Measurements from ENCODE around the gene COA8.

Gene COA8

DNA sequence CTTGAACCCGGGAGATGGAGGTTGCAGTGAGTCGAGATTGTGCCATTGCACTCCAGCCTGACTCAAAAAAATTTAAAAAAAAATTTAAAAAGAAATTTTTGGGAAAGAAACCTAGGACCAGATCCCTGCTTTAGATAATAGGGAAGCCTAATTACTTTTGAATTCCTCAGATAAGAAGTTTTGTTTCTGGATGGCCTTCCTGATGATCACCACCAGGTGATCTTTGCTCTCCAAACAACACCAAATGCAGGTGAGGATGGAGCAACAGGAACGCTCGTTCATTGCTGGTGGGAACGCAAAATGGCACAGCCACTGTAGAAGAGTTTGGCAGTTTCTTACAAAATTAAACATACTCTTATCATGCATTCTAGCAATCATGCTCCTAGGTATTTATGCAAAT is 37.7 kb downstream of the COA8 start:
- DNase-seq: no peak
- 91% methylated on average over 5 of the region's 5 CpGs for WGBS
- Histone ChIP-seq H4K91ac (ENCODE audit: low read length) (no peak overlapping the region), H2AFZ (ENCODE audit: low read depth, low read length) (no peak overlapping the region), H2AK5ac (ENCODE audit: low read length, severe bottlenecking) (no peak overlapping the region), H2BK15ac (ENCODE audit: low read depth, poor library complexity, severe bottlenecking) (no peak overlapping the region), H4K8ac (ENCODE audit: low read length) (no peak overlapping the region), H3K9ac (ENCODE audit: low read length) (no peak overlapping the region), H3K36me3 (ENCODE audit: control insufficient read depth in 1 of 2, insufficient read depth in 2 of 2, low read depth in 1 of 2, low read length in 2 of 2) (peaks cover 0 to 5% of the 10 kb centered on the region in 2 experiments), H3K79me1 (replicated peaks; ENCODE audit: low read length, poor library complexity, severe bottlenecking) (peaks cover 9% of the 10 kb centered on the region), H2BK5ac (ENCODE audit: low read depth, low read length, poor library complexity, severe bottlenecking) (no peak overlapping the region), H2BK12ac (ENCODE audit: low read length in 2 of 2) (no peak overlapping the region), H3K9me3 (ENCODE audit: control insufficient read depth, low read length) (no peaks in the 10 kb centered on the region), H3K27me3 (ENCODE audit: control insufficient read depth in 1 of 2, insufficient read depth in 1 of 2, low read length in 2 of 2) (no peaks in the 10 kb centered on the region), H3K23ac (ENCODE audit: low read length in 2 of 2) (no peak overlapping the region), H3K27ac (ENCODE audit: low read length, poor library complexity, severe bottlenecking) (no peak overlapping the region), H3K4me1 (ENCODE audit: control insufficient read depth, insufficient read depth, low read depth, low read length) (peaks cover 13% of the 10 kb centered on the region), H3K18ac (ENCODE audit: low read depth in 1 of 2, low read length in 2 of 2) (no peak overlapping the region), H3K4ac (ENCODE audit: low read depth in 1 of 2, low read length in 2 of 2) (no peak overlapping the region), H3K4me3 (ENCODE audit: insufficient read depth in 1 of 2, low read depth in 1 of 2, low read length in 2 of 2) (no peak overlapping the region), H3K14ac (ENCODE audit: low read length in 2 of 2) (no peak overlapping the region), H3K4me2 (ENCODE audit: low read length, poor library complexity, severe bottlenecking) (no peak overlapping the region), H2BK120ac (ENCODE audit: low read depth, low read length) (no peak overlapping the region)

DNA sequence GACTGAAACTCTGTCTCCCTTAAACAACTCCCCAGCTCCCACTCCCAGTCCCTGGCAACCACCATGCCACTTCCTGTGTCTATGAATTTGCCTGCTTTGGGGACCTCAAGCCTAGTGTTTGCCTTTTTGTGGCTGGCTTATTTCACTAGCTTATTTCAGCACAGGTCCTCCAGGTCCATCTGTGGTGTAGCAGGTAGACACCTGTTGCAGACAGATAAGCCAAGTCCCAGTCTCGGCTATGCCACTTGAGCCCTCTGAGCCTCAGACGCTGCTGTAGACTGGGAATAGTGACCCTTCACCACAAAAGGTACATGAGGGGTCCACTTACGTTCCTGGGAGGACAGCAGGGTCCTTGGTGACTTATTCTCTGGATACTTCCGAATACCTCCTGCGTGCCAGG is 41.9 kb downstream of the COA8 start:
- H2BK120ac ChIP-seq (ENCODE audit: low read depth, low read length): no peak overlapping the region
- no peaks in the 10 kb centered on the region for H3K36me3 ChIP-seq (ENCODE audit: control insufficient read depth in 1 of 2, insufficient read depth in 2 of 2, low read depth in 1 of 2, low read length in 2 of 2)
- no peak overlapping the region for H3K9ac ChIP-seq (ENCODE audit: low read length)
- H4K8ac ChIP-seq (ENCODE audit: low read length): no peak overlapping the region
- no peaks in the 10 kb centered on the region for H3K9me3 ChIP-seq (ENCODE audit: control insufficient read depth, low read length)
- 98% methylated on average over 5 of the region's 5 CpGs for WGBS
- H2BK5ac ChIP-seq (ENCODE audit: low read depth, low read length, poor library complexity, severe bottlenecking): no peak overlapping the region
- H3K27me3 ChIP-seq (ENCODE audit: control insufficient read depth in 1 of 2, insufficient read depth in 1 of 2, low read length in 2 of 2): peaks cover 0 to 4% of the 10 kb centered on the region in 2 experiments
- no peak for DNase-seq
- no peak overlapping the region for H3K27ac ChIP-seq (ENCODE audit: low read length, poor library complexity, severe bottlenecking)
- peak overlapping the region; percentile 75 for H4K91ac ChIP-seq (ENCODE audit: low read length)
- H3K4me3 ChIP-seq (ENCODE audit: insufficient read depth in 1 of 2, low read depth in 1 of 2, low read length in 2 of 2): no peak overlapping the region
- peaks cover 17% of the 10 kb centered on the region for H3K4me1 ChIP-seq (ENCODE audit: control insufficient read depth, insufficient read depth, low read depth, low read length)
- no peak overlapping the region for H2AK5ac ChIP-seq (ENCODE audit: low read length, severe bottlenecking)
- no peak overlapping the region for H3K4me2 ChIP-seq (ENCODE audit: low read length, poor library complexity, severe bottlenecking)
- no peak overlapping the region for H3K23ac ChIP-seq (ENCODE audit: low read length in 2 of 2)
- no peak overlapping the region for H2AFZ ChIP-seq (ENCODE audit: low read depth, low read length)
- no peak overlapping the region for H3K4ac ChIP-seq (ENCODE audit: low read depth in 1 of 2, low read length in 2 of 2)
- no peak overlapping the region for H2BK15ac ChIP-seq (ENCODE audit: low read depth, poor library complexity, severe bottlenecking)
- no peak overlapping the region for H2BK12ac ChIP-seq (ENCODE audit: low read length in 2 of 2)
- no peak overlapping the region for H3K14ac ChIP-seq (ENCODE audit: low read length in 2 of 2)
- peaks cover 3% of the 10 kb centered on the region for H3K79me1 ChIP-seq (replicated peaks; ENCODE audit: low read length, poor library complexity, severe bottlenecking)
- H3K18ac ChIP-seq (ENCODE audit: low read depth in 1 of 2, low read length in 2 of 2): no peak overlapping the region

DNA sequence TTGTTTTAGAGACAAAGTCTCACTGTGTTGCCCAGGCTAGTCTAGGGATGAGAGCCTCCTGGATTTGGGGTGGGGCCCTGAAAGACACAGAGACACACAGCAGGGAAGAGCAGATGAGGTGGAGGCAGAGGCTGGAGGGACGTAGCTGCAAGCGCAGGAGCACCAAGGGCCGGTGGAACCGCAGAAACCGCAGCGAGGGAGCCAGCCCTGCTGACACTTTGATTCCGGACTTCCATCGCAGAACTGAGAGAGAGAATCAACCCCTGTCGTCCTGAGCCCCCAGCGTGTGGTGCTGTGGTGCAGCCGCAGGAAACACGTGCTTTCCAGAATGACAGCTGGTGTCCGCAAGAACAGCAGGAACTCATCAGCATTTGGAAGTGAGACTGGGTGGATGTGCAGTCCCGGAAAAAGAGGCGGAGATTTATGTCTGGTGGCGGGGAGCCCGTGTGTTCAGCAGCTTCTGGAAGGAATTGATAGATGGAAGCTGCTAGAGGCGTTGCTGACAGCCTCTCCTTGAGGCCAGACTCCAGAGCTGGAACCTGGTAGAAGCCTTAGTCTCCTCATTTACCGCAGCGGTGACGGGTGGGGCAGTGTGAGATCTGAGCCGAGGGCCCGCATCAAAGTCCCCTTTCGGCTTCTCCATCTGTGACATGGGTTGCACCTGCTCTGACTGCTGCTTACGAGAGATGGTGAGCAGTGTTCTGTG is 44.4 kb downstream of the COA8 start:
- Histone ChIP-seq H3K9me3 (ENCODE audit: control insufficient read depth, low read length) (peaks cover 7% of the 10 kb centered on the region), H3K4me1 (ENCODE audit: control insufficient read depth, insufficient read depth, low read depth, low read length) (peaks cover 17% of the 10 kb centered on the region), H3K18ac (ENCODE audit: low read depth in 1 of 2, low read length in 2 of 2) (peak overlapping the region in 1 of 2 experiments; percentile 82), H3K4me2 (ENCODE audit: low read length, poor library complexity, severe bottlenecking) (peak overlapping the region; percentile 42), H2BK12ac (ENCODE audit: low read length in 2 of 2) (peak overlapping the region in 1 of 2 experiments; percentile 75), H2BK15ac (ENCODE audit: low read depth, poor library complexity, severe bottlenecking) (no peak overlapping the region), H2AFZ (ENCODE audit: low read depth, low read length) (no peak overlapping the region), H3K4me3 (ENCODE audit: insufficient read depth in 1 of 2, low read depth in 1 of 2, low read length in 2 of 2) (peak overlapping the region in 1 of 2 experiments; percentile 65), H3K27me3 (ENCODE audit: control insufficient read depth in 1 of 2, insufficient read depth in 1 of 2, low read length in 2 of 2) (peaks cover 0 to 4% of the 10 kb centered on the region in 2 experiments), H4K8ac (ENCODE audit: low read length) (no peak overlapping the region), H2BK5ac (ENCODE audit: low read depth, low read length, poor library complexity, severe bottlenecking) (no peak overlapping the region), H4K91ac (ENCODE audit: low read length) (no peak overlapping the region), H3K23ac (ENCODE audit: low read length in 2 of 2) (no peak overlapping the region), H3K9ac (ENCODE audit: low read length) (peak overlapping the region; percentile 19), H3K27ac (ENCODE audit: low read length, poor library complexity, severe bottlenecking) (no peak overlapping the region), H3K36me3 (ENCODE audit: control insufficient read depth in 1 of 2, insufficient read depth in 2 of 2, low read depth in 1 of 2, low read length in 2 of 2) (no peaks in the 10 kb centered on the region), H3K14ac (ENCODE audit: low read length in 2 of 2) (no peak overlapping the region), H3K79me1 (replicated peaks; ENCODE audit: low read length, poor library complexity, severe bottlenecking) (peaks cover 3% of the 10 kb centered on the region), H2AK5ac (ENCODE audit: low read length, severe bottlenecking) (no peak overlapping the region), H3K4ac (ENCODE audit: low read depth in 1 of 2, low read length in 2 of 2) (peak overlapping the region in 1 of 2 experiments; percentile 35), H2BK120ac (ENCODE audit: low read depth, low read length) (no peak overlapping the region)
- peak; percentile 94 for DNase-seq
- WGBS: 29% methylated on average over 25 of the region's 25 CpGs

DNA sequence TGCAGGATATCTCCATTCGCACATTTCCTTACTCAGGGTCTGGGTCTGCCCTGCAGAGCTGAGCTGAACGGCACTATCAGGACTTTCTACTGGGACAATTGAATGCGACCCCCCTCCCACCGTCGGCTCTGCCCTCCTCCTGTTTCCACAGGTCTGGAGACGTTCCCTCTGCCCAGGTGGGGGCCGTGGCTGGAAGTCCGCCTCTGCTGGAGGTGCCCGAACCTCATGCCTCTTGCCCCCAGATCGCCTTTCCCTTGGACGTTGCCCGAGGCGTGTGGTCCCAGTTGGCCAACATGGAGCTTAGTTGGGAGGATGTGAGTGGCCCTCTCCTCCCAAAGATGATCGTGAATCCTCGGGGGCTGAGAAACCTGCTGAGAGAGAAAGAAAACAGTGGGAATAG is 45.1 kb downstream of the COA8 start:
- 82% methylated on average over 15 of the region's 15 CpGs for WGBS
- no peaks in the 10 kb centered on the region for H3K36me3 ChIP-seq (ENCODE audit: control insufficient read depth in 1 of 2, insufficient read depth in 2 of 2, low read depth in 1 of 2, low read length in 2 of 2)

More for the DNA sequence above, 45.1 kb downstream of the COA8 start:
- DNase-seq: no peak
- H3K4me3 ChIP-seq (ENCODE audit: insufficient read depth in 1 of 2, low read depth in 1 of 2, low read length in 2 of 2): peak overlapping the region in 1 of 2 experiments; percentile 65
- H3K23ac ChIP-seq (ENCODE audit: low read length in 2 of 2): no peak overlapping the region
- H2BK5ac ChIP-seq (ENCODE audit: low read depth, low read length, poor library complexity, severe bottlenecking): no peak overlapping the region
- peak overlapping the region; percentile 19 for H3K9ac ChIP-seq (ENCODE audit: low read length)
- no peak overlapping the region for H3K4ac ChIP-seq (ENCODE audit: low read depth in 1 of 2, low read length in 2 of 2)
- H2BK120ac ChIP-seq (ENCODE audit: low read depth, low read length): no peak overlapping the region
- H2AFZ ChIP-seq (ENCODE audit: low read depth, low read length): no peak overlapping the region
- H3K27ac ChIP-seq (ENCODE audit: low read length, poor library complexity, severe bottlenecking): no peak overlapping the region
- H3K9me3 ChIP-seq (ENCODE audit: control insufficient read depth, low read length): peaks cover 7% of the 10 kb centered on the region
- H3K14ac ChIP-seq (ENCODE audit: low read length in 2 of 2): no peak overlapping the region
- no peak overlapping the region for H2AK5ac ChIP-seq (ENCODE audit: low read length, severe bottlenecking)
- H3K18ac ChIP-seq (ENCODE audit: low read depth in 1 of 2, low read length in 2 of 2): no peak overlapping the region
- peak overlapping the region; percentile 27 to 72 for H2BK12ac ChIP-seq (ENCODE audit: low read length in 2 of 2)
- H4K91ac ChIP-seq (ENCODE audit: low read length): peak overlapping the region; percentile 66
- peaks cover 17% of the 10 kb centered on the region for H3K4me1 ChIP-seq (ENCODE audit: control insufficient read depth, insufficient read depth, low read depth, low read length)
- no peak overlapping the region for H4K8ac ChIP-seq (ENCODE audit: low read length)
- H3K27me3 ChIP-seq (ENCODE audit: control insufficient read depth in 1 of 2, insufficient read depth in 1 of 2, low read length in 2 of 2): peaks cover 0 to 4% of the 10 kb centered on the region in 2 experiments
- H3K79me1 ChIP-seq (replicated peaks; ENCODE audit: low read length, poor library complexity, severe bottlenecking): peaks cover 3% of the 10 kb centered on the region
- no peak overlapping the region for H3K4me2 ChIP-seq (ENCODE audit: low read length, poor library complexity, severe bottlenecking)
- peak overlapping the region; percentile 84 for H2BK15ac ChIP-seq (ENCODE audit: low read depth, poor library complexity, severe bottlenecking)

All from mesenchymal stem cell (in vitro differentiated cells and primary cell).